ENCODE results near the gene GRM4.
A peak's percentile ranks its signal among the peaks of the same experiment; 100 is the strongest.
"Not testable (repeated sequence)": the region's sequence is repeated elsewhere in the genome, so short reads cannot be mapped to it uniquely, and the experiment has no call there.

Gene GRM4

GRCh38 chr6:34043359-34043758 lies 102.5 kb downstream of the GRM4 start:
- DNase-seq (ENCODE audit: low spot score): no peak

- DNase-seq (ENCODE audit: low spot score): not testable (repeated sequence)
Measured at GRCh38 chr6:34041998-34042397, 103.9 kb downstream of the GRM4 start.

GRCh38 chr6:34041385-34041784 lies 104.5 kb downstream of the GRM4 start:
- DNase-seq (ENCODE audit: low spot score): no peak

- no peak for DNase-seq (ENCODE audit: low spot score)
Measured at GRCh38 chr6:34039943-34040342, 105.9 kb downstream of the GRM4 start.

- DNase-seq (ENCODE audit: low spot score): no peak
Measured at GRCh38 chr6:34037151-34037550, 108.7 kb downstream of the GRM4 start.

- DNase-seq (ENCODE audit: low spot score): no peak
Measured at GRCh38 chr6:34036357-34037069, 109.4 kb downstream of the GRM4 start.

- DNase-seq (ENCODE audit: low spot score): no peak
Measured at GRCh38 chr6:34035704-34036356, 110.1 kb downstream of the GRM4 start.

GRCh38 chr6:34035161-34035560 lies 110.7 kb downstream of the GRM4 start:
- no peak for DNase-seq (ENCODE audit: low spot score)

GRCh38 chr6:34032856-34033255 lies 113.0 kb downstream of the GRM4 start:
- no peak for DNase-seq (ENCODE audit: low spot score)

GRCh38 chr6:34031625-34032383 lies 114.1 kb downstream of the GRM4 start:
- DNase-seq (ENCODE audit: low spot score): no peak

GRCh38 chr6:34030831-34031624 lies 114.9 kb downstream of the GRM4 start:
- no peak for DNase-seq (ENCODE audit: low spot score)

GRCh38 chr6:34029489-34030280 lies 116.2 kb downstream of the GRM4 start:
- no peak for DNase-seq (ENCODE audit: low spot score)

- no peak for DNase-seq (ENCODE audit: low spot score)
Measured at GRCh38 chr6:34028691-34029360, 117.1 kb downstream of the GRM4 start.

- no peak for DNase-seq (ENCODE audit: low spot score)
Measured at GRCh38 chr6:34027939-34028441, 117.9 kb downstream of the GRM4 start.

- DNase-seq (ENCODE audit: low spot score): peak; percentile 85
Measured at GRCh38 chr6:34027445-34027936, 118.4 kb downstream of the GRM4 start.

GRCh38 chr6:34025861-34026260 lies 120.0 kb downstream of the GRM4 start:
- no peak for DNase-seq (ENCODE audit: low spot score)

- DNase-seq (ENCODE audit: low spot score): no peak
Measured at GRCh38 chr6:34025112-34025807, 120.6 kb downstream of the GRM4 start.

- no peak for DNase-seq (ENCODE audit: low spot score)
Measured at GRCh38 chr6:34022873-34023255, 123.0 kb downstream of the GRM4 start.

GRCh38 chr6:34022250-34022872 lies 123.5 kb downstream of the GRM4 start:
- DNase-seq (ENCODE audit: low spot score): no peak

Measured in HuH-7 (cell line).